CD8-positive, alpha-beta memory T cell (primary cell): Measurements from ENCODE around the gene NDUFS4. TPM values are rescaled to one million over a fixed set of nuclear protein-coding genes. Genes with fewer than 3 reads are reported as not detected.
"Not testable (repeated sequence)": the region's sequence is repeated elsewhere in the genome, so short reads cannot be mapped to it uniquely, and the experiment has no call there.

Source experiments
- CTCF ChIA-PET: fragments of 350-600 bp; sonication (Branson Sonifier 250); formaldehyde crosslinking; loops from one replicate; lab custom pipeline; 2021; ENCODE audit warnings: antibody characterized with exemption; lab: Charles Lee
- POLR2A ChIA-PET: fragments of 350-600 bp; sonication (Branson Sonifier 250); formaldehyde crosslinking; loops from one replicate; lab custom pipeline; 2021; ENCODE audit warnings: antibody characterized with exemption; lab: Charles Lee
- DNase-seq, 5 donors: peaks; one replicate each; pipeline versions ENCODE4 v3.0.0 to v3.0.0-alpha.2; 2020 to 2022; ENCODE audit warnings: mixed read lengths in 1 of 5
- H3K27ac ChIP-seq: one replicate; pipeline ENCODE4 v1.7.0; 2013; ENCODE audit warnings: low read depth, mild to moderate bottlenecking, low read length, moderate library complexity
- H3K27me3 ChIP-seq: 2 replicates; pipeline ENCODE4 v1.7.0; 2013; ENCODE audit warnings: low read length, mild to moderate bottlenecking; ENCODE audit not compliant: insufficient read depth, poor library complexity, severe bottlenecking
- H3K36me3 ChIP-seq: 2 replicates; pipeline ENCODE4 v1.7.0; 2013; ENCODE audit warnings: mild to moderate bottlenecking, low read length, moderate library complexity; ENCODE audit not compliant: insufficient read depth
- H3K4me1 ChIP-seq: 2 replicates; pipeline ENCODE4 v1.7.0; 2013; ENCODE audit warnings: mild to moderate bottlenecking, low read length, moderate library complexity; ENCODE audit not compliant: insufficient read depth
- H3K4me3 ChIP-seq: 2 replicates; pipeline ENCODE4 v1.7.0; 2013; ENCODE audit warnings: mild to moderate bottlenecking, low read length
- H3K9me3 ChIP-seq: 2 replicates; pipeline ENCODE4 v1.7.0; 2013; ENCODE audit warnings: mild to moderate bottlenecking, low read length
- H3K27ac Mint-ChIP-seq, 8 donors: one replicate each; pipeline ENCODE4 v1.8.0; 2020 to 2021; ENCODE audit warnings: mixed read lengths in 8 of 8, mild to moderate bottlenecking in 6 of 8, inconsistent platforms in 3 of 8, moderate library complexity in 3 of 8
- H3K27me3 Mint-ChIP-seq, 2 donors: one replicate each; pipeline ENCODE4 v1.8.0; 2020 to 2021; ENCODE audit warnings: mixed read lengths in 2 of 2, mild to moderate bottlenecking in 1 of 2, moderate library complexity in 1 of 2
- H3K36me3 Mint-ChIP-seq, 3 donors: one replicate each; pipeline ENCODE4 v1.8.0; 2020 to 2021; ENCODE audit warnings: mixed read lengths in 3 of 3, inconsistent platforms in 1 of 3, mild to moderate bottlenecking in 1 of 3
- H3K4me1 Mint-ChIP-seq, 3 donors: one replicate each; pipeline ENCODE4 v1.8.0; 2020 to 2021; ENCODE audit warnings: mixed read lengths in 3 of 3, inconsistent platforms in 1 of 3, mild to moderate bottlenecking in 1 of 3
- H3K4me3 Mint-ChIP-seq, 7 donors: one replicate each; pipeline ENCODE4 v1.8.0; 2020 to 2021; ENCODE audit warnings: mixed read lengths in 7 of 7, mild to moderate bottlenecking in 6 of 7, moderate library complexity in 4 of 7, inconsistent platforms in 2 of 7
- H3K9me3 Mint-ChIP-seq, 5 donors: one replicate each; pipeline ENCODE4 v1.8.0; 2020 to 2022; ENCODE audit warnings: mixed read lengths in 5 of 5, mild to moderate bottlenecking in 3 of 5, moderate library complexity in 2 of 5, inconsistent platforms in 1 of 5
- polyA plus RNA-seq: library from polyadenylated mRNA; unstranded; fragments of 300-500 nt; fragmentation: Illumina TruSeq; gene quantifications from one replicate; pipeline ENCODE4 v1.2.3, GENCODE V29; 2021
- total RNA-seq, 2 experiments: library from RNA; stranded (reverse); gene quantifications; one replicate each; pipeline ENCODE4 v1.2.3, GENCODE V29; 2021

NDUFS4 gene
- total and polyA plus RNA-seq, 3 experiments from 2014 or later, result 59.3 to 89.3 (median 61.7) TPM

DNA sequence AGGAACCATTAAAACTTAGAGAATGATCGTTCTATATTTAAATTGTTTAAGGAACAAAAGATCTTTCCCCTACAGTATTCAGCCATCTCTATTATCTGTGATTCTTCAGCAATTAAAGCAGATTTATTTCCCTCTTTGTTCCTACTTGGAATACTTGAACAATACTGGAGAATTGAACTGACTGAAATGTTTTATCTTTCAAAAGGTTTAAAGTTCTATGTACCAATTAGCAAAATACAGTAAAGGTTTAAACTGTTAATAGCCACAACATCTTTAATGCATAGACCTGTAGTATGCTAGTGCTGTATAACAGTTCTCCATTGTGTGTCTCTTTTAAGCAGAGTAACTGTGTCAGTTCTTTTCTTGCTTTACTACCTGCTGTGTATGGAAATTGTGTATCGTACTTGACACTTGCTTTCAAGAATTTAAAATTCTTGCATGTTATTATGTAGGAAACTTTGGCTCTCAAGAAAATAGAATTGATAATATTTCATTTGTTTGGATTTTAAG lies 54.0 kb downstream of the NDUFS4 start:
- no peaks in the 10 kb centered on the region for H3K9me3 Mint-ChIP-seq
- ChIA-PET POLR2A (no interaction called here), CTCF (no interaction called here)
- no peak overlapping the region for H3K4me3 Mint-ChIP-seq
- no peak for DNase-seq
- Histone ChIP-seq H3K4me1 (no peaks in the 10 kb centered on the region), H3K36me3 (no peaks in the 10 kb centered on the region), H3K9me3 (no peaks in the 10 kb centered on the region), H3K27ac (no peak overlapping the region), H3K27me3 (no peaks in the 10 kb centered on the region), H3K4me3 (no peak overlapping the region)
- H3K36me3 Mint-ChIP-seq, result peaks cover 6 to 19% (median 15%) of the 10 kb centered on the region in 3 donors
- H3K27me3 Mint-ChIP-seq, result no peaks in the 10 kb centered on the region
- H3K4me1 Mint-ChIP-seq, result peaks cover 20 to 26% (median 24%) of the 10 kb centered on the region in 3 donors
- no peak overlapping the region for H3K27ac Mint-ChIP-seq

DNA sequence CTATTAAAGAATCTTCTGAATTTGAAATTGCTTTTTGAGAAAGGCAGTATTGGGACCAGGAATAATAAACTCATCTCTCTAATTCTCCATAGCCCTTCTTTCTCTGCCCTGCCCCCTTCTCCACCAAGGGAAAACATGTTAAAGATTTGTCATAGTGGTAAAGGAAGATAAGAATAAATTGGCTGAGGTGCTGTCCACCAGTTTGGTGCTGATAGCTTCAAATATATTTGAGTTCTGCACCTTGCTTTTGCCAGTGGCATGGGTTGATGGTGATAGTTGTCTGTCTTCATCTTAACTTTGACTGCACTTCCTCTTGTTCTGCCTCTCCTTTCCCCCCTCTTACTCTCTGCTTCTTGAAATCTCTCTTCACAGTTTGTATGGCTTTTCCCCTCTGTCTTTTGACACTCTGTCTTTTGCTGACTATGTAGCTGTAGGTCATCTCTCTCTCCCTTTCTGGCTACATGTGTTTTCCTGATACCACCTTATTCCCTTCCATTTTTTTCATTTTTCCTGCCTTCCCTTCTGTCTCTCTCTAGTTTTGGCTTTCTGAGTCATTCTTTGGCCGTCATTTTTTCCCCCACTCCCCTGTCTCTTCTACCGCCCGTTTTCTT lies 56.6 kb downstream of the NDUFS4 start:
- H3K4me3 Mint-ChIP-seq, result no peak overlapping the region
- peak overlapping the region in 1 of 8 donors; percentile 80 for H3K27ac Mint-ChIP-seq
- Histone ChIP-seq H3K27me3 (no peaks in the 10 kb centered on the region), H3K4me3 (no peak overlapping the region), H3K4me1 (no peaks in the 10 kb centered on the region), H3K27ac (no peak overlapping the region), H3K9me3 (no peaks in the 10 kb centered on the region), H3K36me3 (no peaks in the 10 kb centered on the region)
- ChIA-PET POLR2A (no interaction called here), CTCF (no interaction called here)
- peaks cover 9 to 10% (median 9%) of the 10 kb centered on the region in 3 donors for H3K36me3 Mint-ChIP-seq
- DNase-seq, result no peak
- H3K9me3 Mint-ChIP-seq, result peaks cover 0 to 9% (median 1%) of the 10 kb centered on the region in 5 donors
- H3K27me3 Mint-ChIP-seq, result no peaks in the 10 kb centered on the region
- H3K4me1 Mint-ChIP-seq, result peaks cover 11 to 19% (median 14%) of the 10 kb centered on the region in 3 donors

DNA sequence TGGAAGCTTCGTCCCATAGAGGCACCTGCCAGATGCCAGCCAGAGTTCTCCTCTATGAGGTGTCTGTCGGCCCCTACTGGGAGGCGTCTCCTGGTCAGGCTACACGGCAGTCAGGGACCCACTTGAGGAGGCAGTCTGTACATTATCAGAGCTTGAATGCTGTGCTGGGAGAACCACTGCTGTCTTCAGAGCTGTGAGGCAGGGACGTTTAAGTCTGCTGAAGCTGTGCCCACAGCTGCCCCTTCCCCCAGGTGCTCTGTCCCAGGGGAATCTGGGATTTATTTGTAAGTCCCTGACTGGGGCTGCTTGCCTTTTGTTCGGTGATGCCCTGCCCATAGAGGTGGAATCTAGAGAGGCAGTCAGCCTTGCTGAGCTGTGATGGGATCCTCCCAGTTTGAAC lies 70.8 kb downstream of the NDUFS4 start:
- POLR2A ChIA-PET, result no interaction called here

DNA sequence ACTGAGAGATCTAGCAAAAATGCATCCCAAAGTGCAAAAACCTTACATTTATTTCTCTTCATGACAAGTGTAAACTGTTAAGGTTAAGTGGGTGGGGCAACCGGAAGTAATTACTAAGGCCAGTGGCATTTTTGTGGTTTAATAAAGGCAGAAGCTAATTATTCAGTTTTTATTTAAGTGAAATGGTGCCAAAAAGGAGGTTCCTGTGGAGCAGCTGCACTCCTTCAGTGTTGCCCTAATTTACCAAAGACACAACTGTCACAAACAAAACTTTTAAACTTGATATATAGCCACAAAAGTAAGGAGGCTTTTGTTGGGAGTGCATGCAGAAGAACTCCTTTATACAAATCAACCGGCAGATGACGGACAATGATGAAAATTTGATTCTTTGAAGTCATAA lies 81.6 kb downstream of the NDUFS4 start:
- no peak overlapping the region for H3K4me3 Mint-ChIP-seq
- Histone ChIP-seq H3K36me3 (peaks cover 6% of the 10 kb centered on the region), H3K27me3 (no peaks in the 10 kb centered on the region), H3K4me3 (no peak overlapping the region), H3K9me3 (no peaks in the 10 kb centered on the region), H3K4me1 (no peaks in the 10 kb centered on the region), H3K27ac (no peak overlapping the region)
- no peaks in the 10 kb centered on the region for H3K27me3 Mint-ChIP-seq
- no peak overlapping the region for H3K27ac Mint-ChIP-seq
- ChIA-PET POLR2A (no interaction called here), CTCF (no interaction called here)
- H3K36me3 Mint-ChIP-seq, result peaks cover 23 to 40% (median 26%) of the 10 kb centered on the region in 3 donors
- no peak for DNase-seq
- no peaks in the 10 kb centered on the region for H3K9me3 Mint-ChIP-seq
- H3K4me1 Mint-ChIP-seq, result peaks cover 4 to 19% (median 5%) of the 10 kb centered on the region in 3 donors

More for the DNA sequence above, 70.8 kb downstream of the NDUFS4 start:
- H3K4me1 Mint-ChIP-seq, result peaks cover 39 to 53% (median 42%) of the 10 kb centered on the region in 3 donors
- H3K4me3 ChIP-seq, result no peak overlapping the region
- H3K4me1 ChIP-seq, result no peaks in the 10 kb centered on the region
- H3K9me3 ChIP-seq, result no peaks in the 10 kb centered on the region
- CTCF ChIA-PET, result no interaction called here
- H3K36me3 Mint-ChIP-seq, result peaks cover 16 to 54% (median 45%) of the 10 kb centered on the region in 3 donors
- H3K36me3 ChIP-seq, result no peaks in the 10 kb centered on the region
- peaks cover 0 to 8% (median 5%) of the 10 kb centered on the region in 5 donors for H3K9me3 Mint-ChIP-seq
- H3K4me3 Mint-ChIP-seq, result no peak overlapping the region
- no peak overlapping the region for H3K27ac ChIP-seq
- H3K27me3 ChIP-seq, result no peaks in the 10 kb centered on the region
- no peak overlapping the region for H3K27ac Mint-ChIP-seq
- H3K27me3 Mint-ChIP-seq, result no peaks in the 10 kb centered on the region
- DNase-seq, result peak in 1 of 5 donors; percentile 0

DNA sequence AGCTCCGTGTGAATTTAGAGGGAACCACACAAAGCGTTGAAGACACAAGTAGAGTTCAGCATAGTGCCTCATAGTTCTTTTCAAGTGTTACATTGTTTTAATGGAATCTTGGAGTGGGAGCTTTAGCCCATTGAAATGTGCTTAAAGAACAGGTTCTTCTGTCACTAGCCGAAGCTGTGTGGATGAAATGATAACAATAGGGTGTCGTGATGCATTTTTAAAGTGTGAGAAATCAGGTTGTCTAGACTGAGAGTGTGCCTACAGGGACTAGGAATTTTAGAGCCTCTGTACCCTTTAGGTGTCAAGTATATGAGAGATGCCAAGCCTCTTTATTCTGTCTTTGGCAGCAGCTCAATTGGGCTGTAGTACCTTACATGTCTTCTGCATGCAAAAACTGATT lies 83.0 kb downstream of the NDUFS4 start:
- Histone ChIP-seq H3K36me3 (peaks cover 7% of the 10 kb centered on the region), H3K4me3 (no peak overlapping the region), H3K27me3 (no peaks in the 10 kb centered on the region), H3K27ac (no peak overlapping the region), H3K9me3 (no peaks in the 10 kb centered on the region), H3K4me1 (no peaks in the 10 kb centered on the region)
- Mint-ChIP-seq H3K9me3 (no peaks in the 10 kb centered on the region), H3K27ac (peak overlapping the region in 1 of 8 donors; percentile 2), H3K4me3 (no peak overlapping the region), H3K4me1 (peaks cover 4 to 19% (median 4%) of the 10 kb centered on the region in 3 donors), H3K36me3 (peaks cover 30 to 43% (median 36%) of the 10 kb centered on the region in 3 donors), H3K27me3 (no peaks in the 10 kb centered on the region)
- ChIA-PET POLR2A (no interaction called here), CTCF (no interaction called here)
- DNase-seq, result no peak

DNA sequence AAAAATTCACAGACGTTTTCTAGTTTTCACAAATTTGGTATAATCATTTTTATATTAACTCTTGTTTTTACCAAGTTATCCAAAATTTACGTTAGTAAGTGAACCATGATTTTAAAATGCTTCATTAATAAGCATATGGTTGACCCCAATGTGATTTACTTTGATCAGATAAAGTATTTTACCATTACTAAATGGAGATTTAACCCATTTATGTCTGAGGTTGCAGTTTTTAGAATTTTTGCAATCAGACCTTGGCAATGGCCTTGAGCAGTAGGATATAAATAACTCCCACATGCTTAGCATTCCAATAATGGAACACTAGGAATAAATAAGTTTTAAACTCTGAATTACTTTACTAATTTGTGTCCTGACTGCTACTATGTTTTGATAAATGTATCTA lies 84.6 kb downstream of the NDUFS4 start:
- Mint-ChIP-seq H3K4me3 (no peak overlapping the region), H3K27ac (no peak overlapping the region), H3K36me3 (peaks cover 37 to 47% (median 42%) of the 10 kb centered on the region in 3 donors), H3K4me1 (peaks cover 4 to 16% (median 4%) of the 10 kb centered on the region in 3 donors), H3K9me3 (peaks cover 0 to 7% (median 0%) of the 10 kb centered on the region in 5 donors), H3K27me3 (no peaks in the 10 kb centered on the region)
- H3K4me3 ChIP-seq, result no peak overlapping the region
- no peaks in the 10 kb centered on the region for H3K4me1 ChIP-seq
- H3K27ac ChIP-seq, result no peak overlapping the region
- no peaks in the 10 kb centered on the region for H3K9me3 ChIP-seq
- ChIA-PET POLR2A (no interaction called here), CTCF (no interaction called here)
- DNase-seq, result no peak
- no peaks in the 10 kb centered on the region for H3K27me3 ChIP-seq
- H3K36me3 ChIP-seq, result peaks cover 17% of the 10 kb centered on the region

DNA sequence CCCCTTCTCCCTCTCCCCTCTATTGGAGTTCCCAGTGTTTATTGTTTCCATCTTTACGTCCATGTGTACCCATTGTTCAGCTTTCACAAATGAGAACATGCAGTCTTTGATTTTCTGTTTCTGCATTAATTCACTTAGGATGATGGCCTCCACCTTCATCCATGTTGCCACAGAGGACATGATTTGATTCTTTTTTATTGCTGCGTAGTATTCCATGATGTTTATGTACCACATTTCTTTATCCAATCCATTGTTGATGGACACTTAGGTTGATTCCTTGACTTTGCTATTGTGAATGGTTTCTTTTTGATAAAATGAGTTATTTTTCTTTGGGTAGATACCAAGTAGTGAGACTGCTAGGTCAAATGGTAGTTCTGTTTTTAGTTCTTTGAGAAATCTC lies 88.9 kb downstream of the NDUFS4 start:
- Histone ChIP-seq H3K36me3 (peaks cover 17% of the 10 kb centered on the region), H3K9me3 (no peaks in the 10 kb centered on the region), H3K4me3 (no peak overlapping the region), H3K4me1 (no peaks in the 10 kb centered on the region), H3K27me3 (no peaks in the 10 kb centered on the region), H3K27ac (no peak overlapping the region)
- no peaks in the 10 kb centered on the region for H3K27me3 Mint-ChIP-seq
- peaks cover 33 to 49% (median 34%) of the 10 kb centered on the region in 3 donors for H3K36me3 Mint-ChIP-seq
- no peak for DNase-seq
- peaks cover 0 to 15% (median 3%) of the 10 kb centered on the region in 3 donors for H3K4me1 Mint-ChIP-seq
- H3K4me3 Mint-ChIP-seq, result no peak overlapping the region
- peaks cover 0 to 7% (median 0%) of the 10 kb centered on the region in 5 donors for H3K9me3 Mint-ChIP-seq
- POLR2A ChIA-PET, result no interaction called here
- CTCF ChIA-PET, result no interaction called here
- H3K27ac Mint-ChIP-seq, result no peak overlapping the region

DNA sequence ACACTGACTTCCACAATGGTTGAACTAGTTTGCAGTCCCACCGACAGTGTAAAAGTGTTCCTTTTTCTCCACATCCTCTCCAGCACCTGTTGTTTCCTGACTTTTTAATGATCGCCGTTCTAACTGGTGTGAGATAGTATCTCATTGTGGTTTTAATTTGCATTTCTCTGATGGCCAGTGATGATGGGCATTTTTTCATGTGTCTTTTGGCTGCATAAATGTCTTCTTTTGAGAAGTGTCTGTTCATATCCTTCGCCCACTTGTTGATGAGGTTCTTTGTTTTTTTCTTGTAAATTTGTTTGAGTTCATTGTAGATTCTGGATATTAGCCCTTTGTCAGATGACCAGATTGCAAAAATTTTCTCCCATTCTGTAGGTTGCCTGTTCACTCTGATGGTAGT lies 100.1 kb downstream of the NDUFS4 start:
- DNase-seq, CTCF ChIA-PET, H3K36me3 ChIP-seq, H3K27ac ChIP-seq, POLR2A ChIA-PET, H3K4me3 Mint-ChIP-seq, H3K27me3 ChIP-seq, H3K4me1 ChIP-seq, H3K9me3 ChIP-seq, H3K4me3 ChIP-seq, H3K27ac Mint-ChIP-seq, H3K27me3 Mint-ChIP-seq: not testable (repeated sequence)
- Mint-ChIP-seq H3K36me3 (peaks cover 25 to 64% (median 61%) of the 10 kb centered on the region in 3 donors), H3K9me3 (peaks cover 2 to 17% (median 5%) of the 10 kb centered on the region in 5 donors), H3K4me1 (peaks cover 0 to 13% (median 10%) of the 10 kb centered on the region in 3 donors)
